Measurements from ENCODE around the gene NECTIN3. TPM values are rescaled to one million over a fixed set of nuclear protein-coding genes. Genes with fewer than 3 reads are reported as not detected.

Gene NECTIN3
- total RNA-seq, 4 donors from 2014 or later, result 1.4 to 9.9 (median 2.0) TPM

DNA sequence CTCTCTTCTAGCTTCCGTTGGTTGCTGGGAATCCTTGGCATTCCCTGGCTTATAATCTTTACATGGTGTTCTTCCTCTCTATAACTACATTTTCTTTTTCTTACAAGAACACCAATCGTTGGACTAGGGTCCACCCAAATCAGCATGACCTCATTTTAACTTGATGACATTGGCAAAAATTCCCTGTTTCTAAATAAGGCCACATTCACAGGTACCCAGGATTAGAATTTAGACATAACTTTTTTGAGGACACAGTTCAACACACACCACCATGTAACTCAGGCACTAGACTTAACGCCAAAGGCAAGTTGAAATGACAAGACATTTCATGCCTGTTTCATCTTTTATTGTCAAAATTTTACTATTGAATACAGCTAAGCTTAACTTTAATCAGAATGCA is 93.0 kb downstream of the NECTIN3 start:
- Histone ChIP-seq H3K4me1 (no peaks in the 10 kb centered on the region), H3K4me3 (no peak overlapping the region), H3K36me3 (no peaks in the 10 kb centered on the region), H3K27ac (no peak overlapping the region), H3K27me3 (no peaks in the 10 kb centered on the region), H3K9me3 (no peaks in the 10 kb centered on the region)
- WGBS, 2 donors, result 79 to 83% methylated on average over 3 of the region's 3 CpGs
- DNase-seq, result no peak
- intact Hi-C loops (cut with DNase I), result no loop called here
- no peak for TF ChIP-seq POLR2A (IDR thresholded peaks at IDR 0.05)
- TF ChIP-seq, protein P1, sequence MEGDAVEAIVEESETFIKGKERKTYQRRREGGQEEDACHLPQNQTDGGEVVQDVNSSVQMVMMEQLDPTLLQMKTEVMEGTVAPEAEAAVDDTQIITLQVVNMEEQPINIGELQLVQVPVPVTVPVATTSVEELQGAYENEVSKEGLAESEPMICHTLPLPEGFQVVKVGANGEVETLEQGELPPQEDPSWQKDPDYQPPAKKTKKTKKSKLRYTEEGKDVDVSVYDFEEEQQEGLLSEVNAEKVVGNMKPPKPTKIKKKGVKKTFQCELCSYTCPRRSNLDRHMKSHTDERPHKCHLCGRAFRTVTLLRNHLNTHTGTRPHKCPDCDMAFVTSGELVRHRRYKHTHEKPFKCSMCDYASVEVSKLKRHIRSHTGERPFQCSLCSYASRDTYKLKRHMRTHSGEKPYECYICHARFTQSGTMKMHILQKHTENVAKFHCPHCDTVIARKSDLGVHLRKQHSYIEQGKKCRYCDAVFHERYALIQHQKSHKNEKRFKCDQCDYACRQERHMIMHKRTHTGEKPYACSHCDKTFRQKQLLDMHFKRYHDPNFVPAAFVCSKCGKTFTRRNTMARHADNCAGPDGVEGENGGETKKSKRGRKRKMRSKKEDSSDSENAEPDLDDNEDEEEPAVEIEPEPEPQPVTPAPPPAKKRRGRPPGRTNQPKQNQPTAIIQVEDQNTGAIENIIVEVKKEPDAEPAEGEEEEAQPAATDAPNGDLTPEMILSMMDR (IDR thresholded peaks at IDR 0.05), result no peak

DNA sequence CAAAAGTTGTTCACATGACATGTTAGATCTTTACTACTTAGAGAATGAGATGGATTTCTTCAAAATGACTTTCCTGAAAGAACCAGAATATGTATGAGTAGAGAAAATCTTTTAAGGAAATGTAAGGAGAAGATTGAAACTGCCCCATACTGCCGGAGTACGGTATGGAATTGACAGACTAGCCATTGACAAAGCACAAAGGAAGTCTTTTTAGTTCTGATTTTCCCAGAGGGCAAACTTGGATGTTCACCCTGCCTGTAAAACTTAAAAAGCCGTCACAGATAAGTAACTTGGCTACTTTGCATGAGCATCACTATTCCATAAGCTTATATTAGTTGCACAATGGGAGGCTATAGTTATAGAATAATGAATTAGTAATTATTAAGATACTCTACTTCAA is 93.8 kb downstream of the NECTIN3 start:
- WGBS, 2 donors, result 84 to 86% methylated on average over 3 of the region's 3 CpGs
- Histone ChIP-seq H3K4me3 (no peak overlapping the region), H3K27ac (no peak overlapping the region), H3K36me3 (no peaks in the 10 kb centered on the region), H3K4me1 (no peaks in the 10 kb centered on the region), H3K27me3 (no peaks in the 10 kb centered on the region), H3K9me3 (no peaks in the 10 kb centered on the region)
- no peak for DNase-seq
- TF ChIP-seq POLR2A (IDR thresholded peaks at IDR 0.05), result no peak
- TF ChIP-seq, protein P1 (IDR thresholded peaks at IDR 0.05), result no peak
- intact Hi-C loops (cut with DNase I), result no loop called here

DNA sequence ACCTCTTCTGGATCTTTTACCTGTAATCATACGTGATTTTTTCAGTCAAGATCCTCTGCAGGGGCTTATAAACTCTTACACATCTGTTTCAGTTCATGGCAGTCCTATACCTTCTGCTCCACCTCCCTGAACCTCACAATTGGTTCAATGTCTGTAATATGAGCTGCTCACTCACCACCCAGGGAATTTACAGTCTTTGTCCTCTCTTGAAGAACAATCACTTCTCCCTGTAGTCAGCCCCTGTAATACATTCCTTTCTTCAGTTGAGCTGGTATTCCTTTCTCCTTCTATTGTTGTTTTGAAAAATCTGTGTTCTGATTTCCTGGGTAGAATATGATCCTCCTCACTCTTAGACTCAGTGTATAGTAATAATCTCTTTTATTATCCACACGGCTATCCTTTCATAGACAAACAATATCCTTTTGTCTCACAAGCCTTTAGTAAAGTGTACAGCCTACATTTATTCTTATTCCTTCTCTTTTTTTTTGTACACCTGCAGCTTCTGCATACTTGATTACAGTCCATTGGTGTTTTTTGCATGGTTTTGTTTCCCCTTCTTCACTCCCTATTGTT is 101.8 kb downstream of the NECTIN3 start:
- H3K4me3 ChIP-seq, result no peak overlapping the region
- intact Hi-C loops (cut with DNase I), result no loop called here
- no peaks in the 10 kb centered on the region for H3K27me3 ChIP-seq
- H3K9me3 ChIP-seq, result no peaks in the 10 kb centered on the region
- H3K36me3 ChIP-seq, result no peaks in the 10 kb centered on the region
- TF ChIP-seq POLR2A (IDR thresholded peaks at IDR 0.05), result no peak
- TF ChIP-seq, protein P1 (IDR thresholded peaks at IDR 0.05), result no peak
- no peak for DNase-seq
- H3K4me1 ChIP-seq, result no peaks in the 10 kb centered on the region
- no peak overlapping the region for H3K27ac ChIP-seq
- WGBS, 2 donors, result 60 to 80% methylated on average over 2 of the region's 2 CpGs

DNA sequence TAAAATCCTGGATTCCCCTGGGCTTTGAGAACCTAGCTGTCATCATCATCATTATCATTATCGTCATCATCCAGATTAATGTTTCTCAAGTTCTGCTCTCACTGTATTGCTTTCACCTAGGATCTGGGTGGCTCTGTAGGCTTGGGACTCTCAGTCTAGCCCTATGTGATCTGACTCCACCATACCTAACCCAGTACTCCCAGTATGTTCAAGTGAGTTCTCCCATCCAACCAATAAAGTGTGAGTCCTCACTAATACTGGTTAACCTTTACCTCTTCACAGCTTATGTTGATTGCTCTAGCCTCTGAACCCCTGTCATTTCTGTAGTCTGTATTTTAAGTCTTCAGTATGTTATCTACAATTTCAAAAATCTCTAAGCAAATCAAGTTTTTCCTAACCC is 102.3 kb downstream of the NECTIN3 start:
- H3K4me1 ChIP-seq, result no peaks in the 10 kb centered on the region
- no peaks in the 10 kb centered on the region for H3K27me3 ChIP-seq
- H3K4me3 ChIP-seq, result no peak overlapping the region
- WGBS, 2 donors, result 85 to 92% methylated on average over 1 of the region's 1 CpG
- H3K27ac ChIP-seq, result no peak overlapping the region
- no peak for TF ChIP-seq POLR2A (IDR thresholded peaks at IDR 0.05)
- TF ChIP-seq, protein P1 (IDR thresholded peaks at IDR 0.05), result no peak
- no peaks in the 10 kb centered on the region for H3K9me3 ChIP-seq
- DNase-seq, result no peak
- intact Hi-C loops (cut with DNase I), result no loop called here
- no peaks in the 10 kb centered on the region for H3K36me3 ChIP-seq

DNA sequence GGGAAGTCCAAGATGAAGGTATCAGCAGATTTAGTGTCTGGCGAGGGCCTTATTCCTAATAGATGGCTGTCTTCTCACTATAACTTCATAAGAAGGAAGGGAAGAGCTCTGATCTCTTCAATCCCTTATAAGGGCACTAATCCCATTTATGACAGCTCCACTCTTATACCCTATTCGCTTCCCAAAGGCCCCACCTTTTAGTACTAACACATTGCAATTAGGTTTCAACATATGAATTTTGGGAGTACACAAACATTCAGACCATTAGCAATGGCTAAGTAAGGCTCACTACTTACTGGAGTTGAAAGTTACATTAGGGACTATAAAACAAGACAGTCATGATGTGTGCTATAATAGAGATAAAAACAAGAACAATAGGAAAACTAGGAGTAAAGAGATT is 118.9 kb downstream of the NECTIN3 start:
- Histone ChIP-seq H3K9me3 (no peaks in the 10 kb centered on the region), H3K27ac (no peak overlapping the region), H3K4me1 (no peaks in the 10 kb centered on the region), H3K27me3 (no peaks in the 10 kb centered on the region), H3K36me3 (peaks cover 0 to 6% (median 0%) of the 10 kb centered on the region in 3 donors), H3K4me3 (no peak overlapping the region)
- TF ChIP-seq, protein P1 (IDR thresholded peaks at IDR 0.05), result no peak
- TF ChIP-seq POLR2A (IDR thresholded peaks at IDR 0.05), result no peak
- DNase-seq, result no peak
- 72 to 83% methylated on average over 2 of the region's 2 CpGs for WGBS, 2 donors
- intact Hi-C loops (cut with DNase I), result no loop called here
